ENCODE data around the gene DXO.
"Not testable (repeated sequence)": the region's sequence is repeated elsewhere in the genome, so short reads cannot be mapped to it uniquely, and the experiment has no call there.

DXO gene

DNA sequence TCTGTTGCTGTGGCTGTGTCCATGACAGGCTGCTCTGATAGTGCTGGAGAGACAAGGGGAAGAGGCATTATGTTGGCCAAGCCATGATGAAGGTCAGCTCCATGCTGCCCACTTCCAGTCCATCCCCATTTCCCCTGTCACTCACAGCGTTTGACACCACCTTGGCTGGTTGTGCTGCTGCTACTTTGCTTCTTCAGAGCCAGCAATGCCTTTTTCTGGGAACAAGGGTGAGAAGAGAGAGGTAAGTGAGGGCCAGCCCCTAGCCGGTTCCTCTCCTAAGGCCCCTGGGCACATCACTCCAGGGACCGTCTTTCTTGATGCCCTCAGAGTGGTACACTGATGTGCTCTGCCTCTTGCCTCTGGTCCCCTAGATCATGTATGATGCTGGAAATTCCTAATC lies 15.1 kb downstream of the DXO start:
- no peak for DNase-seq

DNA sequence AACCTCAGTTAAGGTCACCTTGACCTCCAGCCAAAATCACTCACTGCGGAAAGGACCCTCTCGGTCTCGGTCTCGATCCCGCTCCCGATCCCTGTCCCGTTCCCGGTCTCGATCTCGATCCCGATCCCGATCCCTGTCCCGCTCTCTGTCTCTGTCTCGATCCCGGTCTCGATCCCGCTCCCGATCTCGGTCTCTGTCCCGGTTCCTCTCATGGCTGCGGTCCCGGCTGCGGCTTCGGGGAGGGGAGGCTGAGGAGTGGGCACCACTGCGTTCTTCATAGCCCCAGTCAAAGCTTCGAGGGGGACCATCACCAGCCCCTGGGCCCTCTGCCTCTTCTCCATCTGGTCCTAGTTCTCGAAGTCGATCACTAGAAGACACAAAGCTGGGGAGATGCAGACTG lies 17.4 kb downstream of the DXO start:
- no peak for DNase-seq

DNA sequence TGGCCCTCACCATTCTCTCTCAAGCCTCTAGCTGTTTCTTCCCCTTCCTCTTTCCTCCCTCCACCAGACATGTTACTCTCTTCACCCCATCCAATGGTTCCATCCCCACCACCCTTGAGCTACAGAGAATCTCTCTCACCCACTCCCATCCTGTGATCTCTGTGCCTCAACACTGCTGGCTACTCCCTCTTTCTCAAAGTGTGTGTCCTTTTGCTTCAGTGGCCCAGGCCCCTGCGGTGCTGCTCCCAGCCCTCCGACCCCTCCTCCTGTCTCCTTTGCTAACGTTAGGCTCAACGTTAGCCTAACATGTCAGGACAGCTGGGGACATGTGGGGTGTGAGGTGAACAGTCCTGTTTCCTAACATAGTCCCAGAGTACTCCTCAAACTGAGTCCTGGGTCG lies 19.0 kb downstream of the DXO start:
- no peak for DNase-seq

DNA sequence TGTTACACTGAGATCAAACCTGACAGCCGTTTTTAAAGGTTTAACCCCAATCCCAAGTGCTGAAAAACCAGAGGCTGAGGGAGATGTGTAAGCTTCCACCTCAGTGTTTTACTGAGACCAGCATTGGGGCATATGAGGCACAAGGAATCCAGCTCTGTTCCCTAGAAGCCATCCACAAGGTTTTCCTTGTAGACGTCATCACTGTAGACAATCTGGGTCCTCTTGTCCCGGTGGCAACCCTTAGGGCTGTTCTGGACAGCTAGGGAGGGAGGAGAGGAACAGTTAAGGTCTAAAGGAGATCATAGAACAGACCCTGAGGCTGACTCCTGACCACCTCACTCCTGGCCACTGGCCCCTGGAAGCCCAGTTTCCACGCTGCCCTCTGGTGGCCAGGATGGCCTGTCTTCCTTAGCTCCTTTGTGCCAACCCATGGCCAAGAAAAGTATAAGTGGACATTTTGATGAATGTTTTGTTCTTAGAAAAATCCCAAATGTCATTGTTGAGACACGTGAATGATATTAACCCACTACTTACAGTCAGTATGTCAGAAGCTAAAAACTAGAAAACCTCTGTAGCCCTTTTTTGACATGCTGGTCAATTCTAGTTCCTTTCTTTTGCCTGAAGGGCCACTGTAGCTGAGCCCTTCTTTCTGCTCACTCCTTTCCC lies 19.7 kb downstream of the DXO start:
- DNase-seq: peak; percentile 68

DNA sequence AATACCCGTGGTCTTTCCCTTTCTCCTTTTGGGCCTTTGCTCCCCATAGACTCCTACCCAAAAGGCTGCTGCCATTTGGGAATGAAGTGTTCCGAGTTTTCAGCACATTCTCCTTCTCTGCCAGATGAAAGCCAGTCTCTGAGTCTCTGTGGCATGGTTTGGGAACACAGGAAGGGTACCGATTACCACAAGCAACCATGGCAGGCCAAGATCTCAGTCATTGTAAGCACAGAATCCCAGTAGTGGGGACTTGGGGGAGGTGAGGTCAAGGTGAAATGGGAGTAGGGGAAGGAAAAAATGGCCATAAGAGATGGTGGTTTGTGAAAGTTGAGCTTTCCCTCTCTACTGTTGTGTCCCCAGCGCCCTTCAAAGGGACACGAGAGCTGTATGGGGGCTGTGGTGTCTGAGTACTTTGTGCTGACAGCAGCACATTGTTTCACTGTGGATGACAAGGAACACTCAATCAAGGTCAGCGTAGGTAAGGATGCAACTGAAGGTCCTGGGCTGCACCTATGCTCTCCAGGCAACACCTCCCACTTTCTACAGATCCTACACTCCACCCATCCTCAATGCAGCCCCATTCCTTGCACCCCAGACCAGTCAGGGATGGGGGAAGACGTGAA lies 21.9 kb downstream of the DXO start:
- DNase-seq: no peak

DNA sequence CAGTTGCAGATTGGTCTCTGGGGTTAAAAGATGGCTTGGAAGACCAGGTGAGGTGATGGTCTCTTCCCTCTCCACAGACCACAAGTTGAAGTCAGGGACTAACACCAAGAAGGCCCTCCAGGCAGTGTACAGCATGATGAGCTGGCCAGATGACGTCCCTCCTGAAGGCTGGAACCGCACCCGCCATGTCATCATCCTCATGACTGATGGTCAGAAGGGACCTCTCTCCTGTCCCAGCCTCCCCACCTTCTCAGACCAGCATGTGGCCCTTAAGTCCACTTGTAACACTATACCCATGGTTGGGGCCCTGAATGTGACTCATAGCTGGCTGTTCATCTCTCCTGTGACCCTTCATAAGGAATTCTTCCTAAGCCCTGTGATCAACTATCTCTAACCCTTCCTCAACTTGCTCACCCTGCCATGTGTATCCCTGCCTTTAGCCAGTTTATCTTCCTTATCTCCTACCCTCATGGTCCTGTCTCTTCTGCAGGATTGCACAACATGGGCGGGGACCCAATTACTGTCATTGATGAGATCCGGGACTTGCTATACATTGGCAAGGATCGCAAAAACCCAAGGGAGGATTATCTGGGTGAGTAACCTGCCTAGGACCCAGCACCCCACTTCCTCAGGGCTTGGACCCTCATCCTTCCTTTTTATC lies 23.1 kb downstream of the DXO start:
- DNase-seq: no peak

DNA sequence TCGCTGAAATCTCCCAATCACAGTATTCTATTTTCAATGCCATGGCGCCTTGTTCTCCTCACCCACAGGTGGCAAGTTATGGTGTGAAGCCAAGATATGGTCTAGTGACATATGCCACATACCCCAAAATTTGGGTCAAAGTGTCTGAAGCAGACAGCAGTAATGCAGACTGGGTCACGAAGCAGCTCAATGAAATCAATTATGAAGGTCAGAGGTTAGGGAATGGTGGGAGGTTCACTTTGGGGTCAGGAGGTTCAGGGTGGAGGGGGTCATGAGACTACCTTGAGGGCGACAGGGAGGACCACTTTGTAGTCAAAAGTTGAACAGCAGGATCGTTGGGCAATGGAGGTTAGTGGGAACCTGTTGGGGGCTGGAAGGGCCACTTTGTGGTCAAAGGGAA lies 23.6 kb downstream of the DXO start:
- DNase-seq: no peak

DNA sequence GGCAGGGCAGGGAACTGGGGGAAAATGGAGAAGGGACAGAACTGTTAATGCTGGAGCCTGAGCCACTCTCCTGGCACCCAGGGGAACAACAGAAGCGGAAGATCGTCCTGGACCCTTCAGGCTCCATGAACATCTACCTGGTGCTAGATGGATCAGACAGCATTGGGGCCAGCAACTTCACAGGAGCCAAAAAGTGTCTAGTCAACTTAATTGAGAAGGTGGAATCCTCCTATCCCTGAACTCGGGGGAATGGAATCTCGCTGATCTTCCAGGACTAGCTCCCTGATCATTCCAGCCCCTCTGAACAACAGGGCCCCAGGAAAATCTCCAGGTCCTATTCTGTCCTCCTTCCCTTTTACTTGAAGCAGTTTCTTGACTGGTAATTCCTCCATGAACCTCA lies 24.1 kb downstream of the DXO start:
- no peak for DNase-seq

DNA sequence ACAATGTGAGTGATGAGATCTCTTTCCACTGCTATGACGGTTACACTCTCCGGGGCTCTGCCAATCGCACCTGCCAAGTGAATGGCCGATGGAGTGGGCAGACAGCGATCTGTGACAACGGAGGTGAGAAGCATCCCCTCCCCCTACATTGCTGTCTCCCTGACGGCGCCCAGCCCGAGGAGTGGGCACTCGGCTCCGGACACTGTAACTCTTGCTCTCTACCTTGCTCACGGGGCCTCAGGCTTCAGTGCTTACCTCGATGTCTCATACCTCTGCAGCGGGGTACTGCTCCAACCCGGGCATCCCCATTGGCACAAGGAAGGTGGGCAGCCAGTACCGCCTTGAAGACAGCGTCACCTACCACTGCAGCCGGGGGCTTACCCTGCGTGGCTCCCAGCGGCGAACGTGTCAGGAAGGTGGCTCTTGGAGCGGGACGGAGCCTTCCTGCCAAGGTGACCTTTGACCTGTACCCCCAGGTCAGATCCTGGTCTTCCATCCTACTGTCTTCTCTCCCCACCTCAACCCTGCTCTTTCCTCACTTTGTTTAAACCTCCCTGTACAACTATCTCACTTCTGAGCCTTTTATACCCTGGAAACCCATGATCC lies 24.8 kb downstream of the DXO start:
- DNase-seq: no peak

DNA sequence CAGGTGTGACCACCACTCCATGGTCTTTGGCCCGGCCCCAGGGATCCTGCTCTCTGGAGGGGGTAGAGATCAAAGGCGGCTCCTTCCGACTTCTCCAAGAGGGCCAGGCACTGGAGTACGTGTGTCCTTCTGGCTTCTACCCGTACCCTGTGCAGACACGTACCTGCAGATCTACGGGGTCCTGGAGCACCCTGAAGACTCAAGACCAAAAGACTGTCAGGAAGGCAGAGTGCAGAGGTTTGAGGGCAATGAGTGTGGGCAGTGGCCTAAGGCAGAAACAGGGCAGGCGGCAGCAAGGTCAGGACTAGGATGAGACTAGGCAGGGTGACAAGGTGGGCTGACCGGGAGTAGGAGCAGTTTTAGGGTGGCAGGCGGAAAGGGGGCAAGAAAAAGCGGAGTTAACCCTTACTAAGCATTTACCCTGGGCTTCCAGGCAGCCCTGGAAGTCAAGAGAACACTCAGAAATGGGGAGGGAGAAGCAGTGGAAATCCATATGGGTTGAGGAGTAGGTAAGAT lies 25.5 kb downstream of the DXO start:
- DNase-seq: no peak

DNA sequence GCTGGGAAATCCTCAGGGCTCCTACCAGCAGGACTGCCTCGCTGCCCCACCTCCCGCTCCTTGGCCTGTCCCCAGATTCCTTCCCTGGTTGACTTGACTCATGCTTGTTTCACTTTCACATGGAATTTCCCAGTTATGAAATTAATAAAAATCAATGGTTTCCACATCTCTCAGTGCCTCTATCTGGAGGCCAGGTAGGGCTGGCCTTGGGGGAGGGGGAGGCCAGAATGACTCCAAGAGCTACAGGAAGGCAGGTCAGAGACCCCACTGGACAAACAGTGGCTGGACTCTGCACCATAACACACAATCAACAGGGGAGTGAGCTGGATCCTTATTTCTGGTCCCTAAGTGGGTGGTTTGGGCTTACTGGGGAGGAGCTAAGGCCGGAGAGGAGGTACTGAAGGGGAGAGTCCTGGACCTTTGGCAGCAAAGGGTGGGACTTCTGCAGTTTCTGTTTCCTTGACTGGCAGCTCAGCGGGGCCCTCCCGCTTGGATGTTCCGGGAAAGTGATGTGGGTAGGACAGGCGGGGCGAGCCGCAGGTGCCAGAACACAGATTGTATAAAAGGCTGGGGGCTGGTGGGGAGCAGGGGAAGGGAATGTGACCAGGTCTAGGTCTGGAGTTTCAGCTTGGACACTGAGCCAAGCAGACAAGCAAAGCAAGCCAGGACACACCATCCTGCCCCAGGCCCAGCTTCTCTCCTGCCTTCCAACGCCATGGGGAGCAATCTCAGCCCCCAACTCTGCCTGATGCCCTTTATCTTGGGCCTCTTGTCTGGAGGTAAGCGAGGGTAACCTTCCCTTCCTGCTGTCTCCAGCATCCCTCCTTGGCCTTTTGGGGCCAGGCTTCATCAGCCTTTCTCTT lies 26.2 kb downstream of the DXO start, which contains the start of gene CFB:
Gene CFB, plus strand, starts transcription at position 589 of the 863 bp plus-strand sequence. Its CDS starts 127 bp downstream, at position 716.
- no peak for DNase-seq

DNA sequence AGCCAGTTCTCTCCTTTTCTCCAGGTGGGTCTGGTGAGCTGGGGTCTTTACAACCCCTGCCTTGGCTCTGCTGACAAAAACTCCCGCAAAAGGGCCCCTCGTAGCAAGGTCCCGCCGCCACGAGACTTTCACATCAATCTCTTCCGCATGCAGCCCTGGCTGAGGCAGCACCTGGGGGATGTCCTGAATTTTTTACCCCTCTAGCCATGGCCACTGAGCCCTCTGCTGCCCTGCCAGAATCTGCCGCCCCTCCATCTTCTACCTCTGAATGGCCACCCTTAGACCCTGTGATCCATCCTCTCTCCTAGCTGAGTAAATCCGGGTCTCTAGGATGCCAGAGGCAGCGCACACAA lies 26.8 kb downstream of the DXO start:
- no peak for DNase-seq

DNA sequence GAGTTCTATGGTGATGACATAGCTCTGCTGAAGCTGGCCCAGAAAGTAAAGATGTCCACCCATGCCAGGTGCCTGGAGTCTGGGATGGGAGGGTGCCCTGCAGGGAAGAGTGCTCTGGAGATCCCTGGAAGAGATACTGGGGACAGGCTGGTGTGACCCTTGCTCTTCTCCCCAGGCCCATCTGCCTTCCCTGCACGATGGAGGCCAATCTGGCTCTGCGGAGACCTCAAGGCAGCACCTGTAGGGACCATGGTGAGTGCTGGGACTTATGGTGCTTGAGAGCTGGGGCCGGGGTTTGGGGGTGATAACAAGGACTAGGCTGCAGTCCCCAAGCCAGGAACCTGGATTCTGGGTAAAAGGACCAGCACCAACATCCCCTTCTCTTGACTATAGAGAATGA lies 28.2 kb downstream of the DXO start:
- DNase-seq: no peak

DNA sequence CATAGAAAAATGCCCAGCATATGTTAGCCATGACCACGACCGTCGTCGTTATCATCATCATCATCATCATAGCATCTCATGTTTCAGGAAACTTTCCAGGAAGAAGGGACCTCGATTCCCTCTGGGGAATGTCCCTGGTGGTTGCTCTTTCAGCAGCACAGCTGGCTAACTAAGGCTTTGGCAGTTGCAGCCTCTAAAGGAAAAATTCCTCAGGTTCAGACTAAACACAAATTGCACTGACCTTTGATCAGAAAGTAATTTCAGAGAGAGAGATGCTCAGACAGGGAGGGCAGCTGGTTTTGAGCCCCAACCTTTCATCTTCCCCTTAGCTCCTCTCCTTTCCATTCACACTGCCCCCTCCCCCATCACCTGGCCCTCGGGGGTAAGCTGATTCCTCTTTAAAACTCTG lies 31.7 kb downstream of the DXO start:
- no peak for DNase-seq

DNA sequence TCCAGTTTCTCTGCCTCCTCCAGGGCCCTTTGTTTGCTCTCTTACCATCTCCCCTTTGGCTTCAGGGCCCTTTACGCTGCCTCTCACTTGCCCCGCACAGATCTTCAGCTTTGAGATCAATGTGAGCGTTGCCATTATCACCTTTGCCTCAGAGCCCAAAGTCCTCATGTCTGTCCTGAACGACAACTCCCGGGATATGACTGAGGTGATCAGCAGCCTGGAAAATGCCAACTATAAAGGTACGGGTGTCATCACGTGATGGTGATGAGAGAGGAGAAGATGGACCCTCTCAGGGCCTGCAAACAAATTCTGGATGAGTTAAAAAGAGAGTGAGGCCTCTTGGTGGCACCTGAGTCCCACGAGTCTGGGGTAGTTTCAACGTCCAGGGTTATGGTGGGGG lies 36.1 kb downstream of the DXO start:
- DNase-seq: no peak

DNA sequence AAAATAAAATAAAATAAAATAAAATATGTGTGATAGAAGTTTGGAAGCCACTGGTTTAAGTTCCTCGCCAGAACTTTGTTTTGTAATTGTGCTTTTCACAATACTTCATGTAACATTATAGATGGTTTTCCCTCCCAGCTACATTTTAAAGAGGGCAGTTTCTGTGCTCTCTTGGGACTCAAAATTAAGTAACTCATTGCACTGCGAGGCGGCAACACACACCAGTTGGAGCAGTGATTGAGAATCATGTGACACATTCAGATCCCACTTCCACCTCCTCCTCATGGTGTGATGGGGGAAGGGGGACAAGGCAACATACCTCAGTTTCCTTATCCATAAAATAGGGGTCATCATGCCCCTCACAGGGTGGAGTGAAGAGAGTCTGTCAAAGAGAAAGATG lies 36.9 kb downstream of the DXO start:
- DNase-seq: no peak

DNA sequence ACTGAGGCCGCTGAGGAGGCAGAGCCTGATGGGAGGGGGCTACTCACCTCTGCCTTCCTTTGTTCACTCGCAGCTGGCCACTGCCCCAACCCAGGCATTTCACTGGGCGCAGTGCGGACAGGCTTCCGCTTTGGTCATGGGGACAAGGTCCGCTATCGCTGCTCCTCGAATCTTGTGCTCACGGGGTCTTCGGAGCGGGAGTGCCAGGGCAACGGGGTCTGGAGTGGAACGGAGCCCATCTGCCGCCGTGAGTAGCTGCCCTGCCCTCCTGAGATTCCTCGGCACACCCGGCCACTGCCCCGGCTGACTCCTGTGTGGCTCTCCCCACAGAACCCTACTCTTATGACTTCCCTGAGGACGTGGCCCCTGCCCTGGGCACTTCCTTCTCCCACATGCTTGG lies 38.4 kb downstream of the DXO start:
- DNase-seq: no peak

DNA sequence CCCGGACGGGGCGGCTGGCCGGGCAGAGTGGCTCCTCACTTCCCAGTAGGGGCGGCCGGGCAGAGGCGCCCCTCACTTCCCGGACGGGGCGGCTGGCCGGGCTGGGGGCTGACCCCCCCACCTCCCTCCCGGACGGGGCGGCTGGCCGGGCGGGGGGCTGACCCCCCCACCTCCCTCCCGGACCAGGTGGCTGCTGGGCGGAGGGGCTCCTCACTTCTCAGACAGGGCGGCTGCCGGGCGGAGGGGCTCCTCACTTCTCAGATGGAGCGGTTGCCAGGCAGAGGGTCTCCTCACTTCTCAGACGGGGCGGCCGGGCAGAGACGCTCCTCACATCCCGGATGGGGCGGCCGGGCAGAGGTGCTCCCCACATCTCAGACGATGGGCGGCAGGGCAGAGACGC lies 39.8 kb downstream of the DXO start:
- DNase-seq: not testable (repeated sequence)

DNA sequence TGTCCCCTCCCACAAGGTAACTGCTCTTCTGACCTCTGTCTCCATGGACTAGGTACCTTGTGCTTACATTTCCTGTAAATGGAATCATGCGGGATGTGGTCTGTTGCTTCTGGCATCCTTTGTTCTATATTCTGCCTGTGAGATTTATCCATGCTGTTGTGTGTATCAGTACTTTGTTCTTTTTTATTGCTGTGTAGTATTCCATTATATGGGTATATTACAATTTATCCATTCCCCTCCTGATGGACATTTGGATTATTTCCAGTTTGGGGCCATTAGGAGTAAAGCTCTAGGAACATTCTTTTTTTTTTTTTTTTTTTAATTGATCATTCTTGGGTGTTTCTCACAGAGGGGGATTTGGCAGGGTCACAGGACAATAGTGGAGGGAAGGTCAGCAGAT lies 41.0 kb downstream of the DXO start:
- no peak for DNase-seq

DNA sequence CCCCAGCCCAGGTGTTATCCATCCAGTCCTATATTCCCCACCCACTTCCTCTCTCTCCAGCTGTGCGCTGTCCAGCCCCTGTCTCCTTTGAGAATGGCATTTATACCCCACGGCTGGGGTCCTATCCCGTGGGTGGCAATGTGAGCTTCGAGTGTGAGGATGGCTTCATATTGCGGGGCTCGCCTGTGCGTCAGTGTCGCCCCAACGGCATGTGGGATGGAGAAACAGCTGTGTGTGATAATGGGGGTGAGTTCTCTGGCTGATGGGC lies 43.3 kb downstream of the DXO start:
- no peak for DNase-seq

DNA sequence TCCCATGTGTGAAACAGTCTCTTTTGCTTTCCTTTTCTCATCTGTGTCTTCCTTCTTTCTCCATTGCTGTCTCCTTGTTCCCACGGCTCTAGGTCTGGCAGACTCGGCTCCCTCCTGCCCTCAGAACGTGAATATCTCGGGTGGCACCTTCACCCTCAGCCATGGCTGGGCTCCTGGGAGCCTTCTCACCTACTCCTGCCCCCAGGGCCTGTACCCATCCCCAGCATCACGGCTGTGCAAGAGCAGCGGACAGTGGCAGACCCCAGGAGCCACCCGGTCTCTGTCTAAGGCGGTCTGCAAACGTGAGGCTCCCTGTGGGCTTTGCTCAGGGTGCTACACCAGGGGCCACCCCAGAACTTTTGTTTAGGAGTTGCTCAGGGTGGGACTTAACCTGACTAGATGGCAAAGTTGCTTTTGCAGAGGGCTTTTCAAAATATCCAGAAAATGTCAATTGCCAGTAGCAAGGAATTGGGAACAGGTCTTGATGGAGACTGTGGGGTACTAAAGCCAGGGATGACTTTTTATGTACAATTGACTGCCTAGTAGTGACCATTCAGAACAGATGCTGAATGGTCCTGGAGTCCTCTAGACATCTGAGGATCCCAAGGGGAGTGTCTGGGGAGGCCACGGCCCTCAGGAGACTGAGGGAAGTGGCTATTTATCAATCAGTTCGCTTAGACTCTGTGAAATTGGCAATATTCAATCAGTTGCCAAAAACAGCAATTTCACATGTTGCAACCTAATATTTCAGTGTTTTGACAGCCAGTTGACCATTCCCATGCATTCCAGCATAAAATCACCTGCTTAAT lies 43.9 kb downstream of the DXO start:
- no peak for DNase-seq

DNA sequence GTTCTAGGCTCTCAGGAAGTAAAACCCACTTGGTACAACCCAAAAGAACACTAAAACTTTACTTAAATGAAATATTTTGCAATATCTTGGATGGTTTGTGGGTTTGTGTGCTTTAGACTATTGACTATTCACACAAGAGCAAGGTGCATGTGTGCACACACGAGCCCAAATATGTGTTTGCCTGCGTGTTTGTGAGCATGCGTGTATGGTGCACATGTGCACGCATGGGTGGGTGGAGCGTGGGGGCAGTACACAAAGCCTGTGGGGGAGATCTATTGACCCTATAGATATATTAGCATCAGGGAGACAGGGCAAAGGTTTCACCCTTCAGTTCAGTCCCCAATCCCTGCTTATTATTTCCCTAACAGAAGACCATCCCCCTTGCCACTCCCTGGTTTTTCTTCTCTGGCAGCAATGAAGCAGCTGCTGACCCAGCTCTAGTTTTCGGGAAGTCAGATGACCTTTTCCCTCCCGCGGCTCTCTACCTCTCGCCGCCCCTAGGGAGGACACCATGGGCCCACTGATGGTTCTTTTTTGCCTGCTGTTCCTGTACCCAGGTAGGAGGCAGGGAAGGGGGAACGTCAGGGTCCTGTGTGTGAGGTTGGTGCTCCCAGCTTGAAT lies 44.6 kb downstream of the DXO start, which contains the start of gene C2:
Gene C2, plus strand, starts transcription at position 476 of the 621 bp plus-strand sequence. Its CDS starts 36 bp downstream, at position 512.
- DNase-seq: no peak

All from activated CD8-positive, alpha-beta memory T cell treated with anti-CD3 and anti-CD28 coated beads, Interleukin-2, amount 50 U/mL, for 48 hours (primary cell).